ENCODE data around the gene PECR. TPM values are rescaled to one million over a fixed set of nuclear protein-coding genes. Genes with fewer than 3 reads are reported as not detected.
A peak's percentile ranks its signal among the peaks of the same experiment; 100 is the strongest.

The PECR gene
- total and polyA plus RNA-seq, 7 experiments from 2014 or later: 15.7 to 34.4 (median 23.4) TPM

GRCh38 chr2:216044883-216045486 is 36.6 kb downstream of the PECR start:
- H3K27me3 Mint-ChIP-seq: no peaks in the 10 kb centered on the region
- intact Hi-C loops (cut with micrococcal nuclease): no loop called here
- peaks cover 4 to 36% (median 20%) of the 10 kb centered on the region in 5 donors for H3K36me3 Mint-ChIP-seq
- ChIA-PET POLR2A (interaction anchor here (1.3 kb wide), 1 partner anchor 64 kb away, joined by 3 read pairs; the partner anchor contains the start of gene XRCC5), CTCF (interaction anchor here (1.1 to 1.5 kb wide), 2 partner anchors 10 to 11 kb away, joined by 4 to 6 read pairs; no protein-coding TSS in a partner anchor)
- no peak overlapping the region for H3K27ac ChIP-seq (ENCODE audit: low read depth, low read length)
- H3K4me3 Mint-ChIP-seq: no peak overlapping the region
- ATAC-seq (no peak), DNase-seq (no peak)
- no peak overlapping the region for H3K4me3 ChIP-seq (ENCODE audit: low read length)
- no peaks in the 10 kb centered on the region for H3K4me1 ChIP-seq (ENCODE audit: control insufficient read depth in 2 of 2, insufficient read depth in 2 of 2, low read length in 2 of 2)
- H3K9me3 ChIP-seq (ENCODE audit: control insufficient read depth in 2 of 3, low read length in 3 of 3): no peaks in the 10 kb centered on the region
- no peaks in the 10 kb centered on the region for H3K27me3 ChIP-seq (ENCODE audit: control insufficient read depth in 2 of 2, insufficient read depth in 2 of 2, low read length in 2 of 2)
- no peaks in the 10 kb centered on the region for H3K9me3 Mint-ChIP-seq
- peaks cover 0 to 5% (median 0%) of the 10 kb centered on the region in 7 donors for H3K4me1 Mint-ChIP-seq
- H3K27ac Mint-ChIP-seq: no peak overlapping the region
- peaks cover 0 to 65% (median 0%) of the 10 kb centered on the region in 3 experiments for H3K36me3 ChIP-seq (ENCODE audit: control insufficient read depth in 2 of 3, insufficient read depth in 3 of 3, low read length in 3 of 3)

GRCh38 chr2:216043949-216044348 is 37.7 kb downstream of the PECR start:
- Histone ChIP-seq H3K4me3 (ENCODE audit: low read length) (no peak overlapping the region), H3K27me3 (ENCODE audit: control insufficient read depth in 2 of 2, insufficient read depth in 2 of 2, low read length in 2 of 2) (no peaks in the 10 kb centered on the region), H3K4me1 (ENCODE audit: control insufficient read depth in 2 of 2, insufficient read depth in 2 of 2, low read length in 2 of 2) (no peaks in the 10 kb centered on the region), H3K27ac (ENCODE audit: low read depth, low read length) (no peak overlapping the region), H3K36me3 (ENCODE audit: control insufficient read depth in 2 of 3, insufficient read depth in 3 of 3, low read length in 3 of 3) (peaks cover 0 to 65% (median 0%) of the 10 kb centered on the region in 3 experiments), H3K9me3 (ENCODE audit: control insufficient read depth in 2 of 3, low read length in 3 of 3) (no peaks in the 10 kb centered on the region)
- peaks cover 10 to 43% (median 20%) of the 10 kb centered on the region in 5 donors for H3K36me3 Mint-ChIP-seq
- ATAC-seq (no peak), DNase-seq (no peak)
- POLR2A ChIA-PET: no interaction called here
- H3K27me3 Mint-ChIP-seq: no peaks in the 10 kb centered on the region
- no peak overlapping the region for H3K27ac Mint-ChIP-seq
- H3K4me1 Mint-ChIP-seq: peaks cover 0 to 5% (median 0%) of the 10 kb centered on the region in 7 donors
- intact Hi-C loops (cut with micrococcal nuclease): no loop called here
- no peak overlapping the region for H3K4me3 Mint-ChIP-seq
- CTCF ChIA-PET: interaction anchor here (1.1 kb wide), 1 partner anchor 9 kb away, joined by 4 read pairs; no protein-coding TSS in a partner anchor
- H3K9me3 Mint-ChIP-seq: no peaks in the 10 kb centered on the region

GRCh38 chr2:216041438-216041837 is 40.2 kb downstream of the PECR start:
- CTCF ChIA-PET: interaction anchor here (0.7 to 1.2 kb wide), 2 partner anchors 17 to 99 kb away, joined by 3 read pairs; no protein-coding TSS in a partner anchor

GRCh38 chr2:216039918-216040317 is 41.7 kb downstream of the PECR start:
- intact Hi-C loops (cut with micrococcal nuclease): no loop called here
- H3K36me3 ChIP-seq (ENCODE audit: control insufficient read depth in 2 of 3, insufficient read depth in 3 of 3, low read length in 3 of 3): peaks cover 0 to 65% (median 0%) of the 10 kb centered on the region in 3 experiments
- no peak for ATAC-seq

More at GRCh38 chr2:216041438-216041837, 40.2 kb downstream of the PECR start:
- Mint-ChIP-seq H3K9me3 (no peaks in the 10 kb centered on the region), H3K27me3 (no peaks in the 10 kb centered on the region), H3K36me3 (peaks cover 10 to 46% (median 20%) of the 10 kb centered on the region in 5 donors), H3K4me3 (no peak overlapping the region), H3K4me1 (peaks cover 0 to 5% (median 0%) of the 10 kb centered on the region in 7 donors), H3K27ac (peak overlapping the region in 1 of 9 donors; percentile 46)
- no peak overlapping the region for H3K4me3 ChIP-seq (ENCODE audit: low read length)
- peaks cover 0 to 66% (median 0%) of the 10 kb centered on the region in 3 experiments for H3K36me3 ChIP-seq (ENCODE audit: control insufficient read depth in 2 of 3, insufficient read depth in 3 of 3, low read length in 3 of 3)
- no peaks in the 10 kb centered on the region for H3K4me1 ChIP-seq (ENCODE audit: control insufficient read depth in 2 of 2, insufficient read depth in 2 of 2, low read length in 2 of 2)
- ATAC-seq (no peak), DNase-seq (no peak)
- H3K27me3 ChIP-seq (ENCODE audit: control insufficient read depth in 2 of 2, insufficient read depth in 2 of 2, low read length in 2 of 2): no peaks in the 10 kb centered on the region
- H3K9me3 ChIP-seq (ENCODE audit: control insufficient read depth in 2 of 3, low read length in 3 of 3): no peaks in the 10 kb centered on the region
- H3K27ac ChIP-seq (ENCODE audit: low read depth, low read length): no peak overlapping the region
- POLR2A ChIA-PET: interaction anchor here (1.0 kb wide), 1 partner anchor 69 kb away, joined by 3 read pairs; no protein-coding TSS in a partner anchor
- intact Hi-C loops (cut with micrococcal nuclease): no loop called here

GRCh38 chr2:216034065-216034464 is 47.5 kb downstream of the PECR start:
- Histone ChIP-seq H3K9me3 (ENCODE audit: control insufficient read depth in 2 of 3, low read length in 3 of 3) (no peaks in the 10 kb centered on the region), H3K4me3 (ENCODE audit: low read length) (no peak overlapping the region), H3K36me3 (ENCODE audit: control insufficient read depth in 2 of 3, insufficient read depth in 3 of 3, low read length in 3 of 3) (peaks cover 0 to 28% (median 0%) of the 10 kb centered on the region in 3 experiments), H3K4me1 (ENCODE audit: control insufficient read depth in 2 of 2, insufficient read depth in 2 of 2, low read length in 2 of 2) (peaks cover 0 to 10% of the 10 kb centered on the region in 2 donors), H3K27me3 (ENCODE audit: control insufficient read depth in 2 of 2, insufficient read depth in 2 of 2, low read length in 2 of 2) (no peaks in the 10 kb centered on the region), H3K27ac (ENCODE audit: low read depth, low read length) (no peak overlapping the region)
- no peaks in the 10 kb centered on the region for H3K9me3 Mint-ChIP-seq
- peaks cover 15 to 31% (median 25%) of the 10 kb centered on the region in 7 donors for H3K4me1 Mint-ChIP-seq
- H3K4me3 Mint-ChIP-seq: no peak overlapping the region
- ATAC-seq: peak; percentile 89
- ChIA-PET CTCF (interaction anchor here (0.6 to 2.5 kb wide), 16 partner anchors 9 to 112 kb away, joined by 3 to 12 read pairs (median 6); no protein-coding TSS in a partner anchor), POLR2A (interaction anchor here (1.5 to 1.6 kb wide), 2 partner anchors 24 to 47 kb away, joined by 4 to 5 read pairs; partner anchors contain the start of genes PECR and TMEM169)
- DNase-seq: peak; percentile 50 to 83 (median 69)
- peak overlapping the region in 1 of 9 donors; percentile 13 for H3K27ac Mint-ChIP-seq
- peaks cover 0 to 35% (median 17%) of the 10 kb centered on the region in 5 donors for H3K36me3 Mint-ChIP-seq
- H3K27me3 Mint-ChIP-seq: no peaks in the 10 kb centered on the region
- intact Hi-C loops (cut with micrococcal nuclease): loop anchor here (1.0 to 5.0 kb wide), 11 partner anchors 15 to 633 kb away; partner anchors contain the start of genes PECR (in 1 of the 2), SMARCAL1 (in 1 of the 2), TMEM169 (in 1 of the 2) and XRCC5 (in 1 of the 2)

More at GRCh38 chr2:216039918-216040317, 41.7 kb downstream of the PECR start:
- Histone ChIP-seq H3K9me3 (ENCODE audit: control insufficient read depth in 2 of 3, low read length in 3 of 3) (no peaks in the 10 kb centered on the region), H3K4me1 (ENCODE audit: control insufficient read depth in 2 of 2, insufficient read depth in 2 of 2, low read length in 2 of 2) (no peaks in the 10 kb centered on the region), H3K27me3 (ENCODE audit: control insufficient read depth in 2 of 2, insufficient read depth in 2 of 2, low read length in 2 of 2) (no peaks in the 10 kb centered on the region), H3K27ac (ENCODE audit: low read depth, low read length) (no peak overlapping the region), H3K4me3 (ENCODE audit: low read length) (no peak overlapping the region)
- Mint-ChIP-seq H3K27ac (peak overlapping the region in 5 of 9 donors; percentile 23 to 68 (median 51)), H3K4me3 (no peak overlapping the region), H3K36me3 (peaks cover 10 to 37% (median 20%) of the 10 kb centered on the region in 5 donors), H3K4me1 (no peaks in the 10 kb centered on the region), H3K9me3 (no peaks in the 10 kb centered on the region), H3K27me3 (no peaks in the 10 kb centered on the region)
- CTCF ChIA-PET: no interaction called here
- POLR2A ChIA-PET: interaction anchor here (0.6 kb wide), 1 partner anchor 41 kb away, joined by 3 read pairs; no protein-coding TSS in a partner anchor
- DNase-seq: no peak

GRCh38 chr2:216033403-216033802 is 48.2 kb downstream of the PECR start:
- Mint-ChIP-seq H3K4me1 (peaks cover 15 to 31% (median 25%) of the 10 kb centered on the region in 7 donors), H3K4me3 (no peak overlapping the region), H3K36me3 (peaks cover 0 to 35% (median 17%) of the 10 kb centered on the region in 5 donors), H3K9me3 (no peaks in the 10 kb centered on the region), H3K27ac (peak overlapping the region in 1 of 9 donors; percentile 27), H3K27me3 (no peaks in the 10 kb centered on the region)
- H3K27me3 ChIP-seq (ENCODE audit: control insufficient read depth in 2 of 2, insufficient read depth in 2 of 2, low read length in 2 of 2): no peaks in the 10 kb centered on the region
- H3K36me3 ChIP-seq (ENCODE audit: control insufficient read depth in 2 of 3, insufficient read depth in 3 of 3, low read length in 3 of 3): peaks cover 0 to 28% (median 0%) of the 10 kb centered on the region in 3 experiments
- no peaks in the 10 kb centered on the region for H3K9me3 ChIP-seq (ENCODE audit: control insufficient read depth in 2 of 3, low read length in 3 of 3)
- no peak overlapping the region for H3K27ac ChIP-seq (ENCODE audit: low read depth, low read length)
- no peak for DNase-seq
- POLR2A ChIA-PET: interaction anchor here (1.5 to 1.6 kb wide), 2 partner anchors 25 to 48 kb away, joined by 4 to 5 read pairs; partner anchors contain the start of genes PECR and TMEM169
- CTCF ChIA-PET: interaction anchor here (0.7 to 2.5 kb wide), 17 partner anchors 8 to 113 kb away, joined by 3 to 12 read pairs (median 6); partner anchors contain the start of gene MREG
- intact Hi-C loops (cut with micrococcal nuclease): loop anchor here in 1 of 2 donors (5.0 kb wide), 1 partner anchor 379 kb away; the partner anchor contains the start of gene SMARCAL1
- ATAC-seq: no peak
- H3K4me1 ChIP-seq (ENCODE audit: control insufficient read depth in 2 of 2, insufficient read depth in 2 of 2, low read length in 2 of 2): peaks cover 0 to 10% of the 10 kb centered on the region in 2 donors
- H3K4me3 ChIP-seq (ENCODE audit: low read length): no peak overlapping the region

Data from naive thymus-derived CD4-positive, alpha-beta T cell (primary cell).